ENCODE results near the gene CACNB1.

Gene CACNB1

DNA sequence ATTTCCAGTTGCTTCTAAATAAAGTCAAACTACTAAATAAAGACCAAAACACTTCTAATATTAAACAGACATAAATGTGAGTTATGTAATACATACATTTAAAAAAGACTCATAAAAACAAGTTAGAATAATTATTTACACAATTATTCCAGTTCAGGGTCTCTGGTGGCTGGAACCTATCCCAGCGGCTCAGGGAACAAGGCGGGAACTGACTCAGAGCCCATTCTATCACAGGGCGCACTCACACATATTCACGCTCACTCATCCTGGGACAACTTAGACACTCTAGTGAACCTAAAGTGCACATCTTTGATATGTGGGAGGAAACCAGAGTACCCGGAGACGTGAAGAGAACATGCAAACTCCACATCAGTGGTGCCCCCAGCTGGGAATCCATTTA, 71.0 kb downstream of the CACNB1 start:
- H3K9me3 ChIP-seq = no peaks in the 10 kb centered on the region
- no peak for DNase-seq
- TF ChIP-seq, protein P1, sequence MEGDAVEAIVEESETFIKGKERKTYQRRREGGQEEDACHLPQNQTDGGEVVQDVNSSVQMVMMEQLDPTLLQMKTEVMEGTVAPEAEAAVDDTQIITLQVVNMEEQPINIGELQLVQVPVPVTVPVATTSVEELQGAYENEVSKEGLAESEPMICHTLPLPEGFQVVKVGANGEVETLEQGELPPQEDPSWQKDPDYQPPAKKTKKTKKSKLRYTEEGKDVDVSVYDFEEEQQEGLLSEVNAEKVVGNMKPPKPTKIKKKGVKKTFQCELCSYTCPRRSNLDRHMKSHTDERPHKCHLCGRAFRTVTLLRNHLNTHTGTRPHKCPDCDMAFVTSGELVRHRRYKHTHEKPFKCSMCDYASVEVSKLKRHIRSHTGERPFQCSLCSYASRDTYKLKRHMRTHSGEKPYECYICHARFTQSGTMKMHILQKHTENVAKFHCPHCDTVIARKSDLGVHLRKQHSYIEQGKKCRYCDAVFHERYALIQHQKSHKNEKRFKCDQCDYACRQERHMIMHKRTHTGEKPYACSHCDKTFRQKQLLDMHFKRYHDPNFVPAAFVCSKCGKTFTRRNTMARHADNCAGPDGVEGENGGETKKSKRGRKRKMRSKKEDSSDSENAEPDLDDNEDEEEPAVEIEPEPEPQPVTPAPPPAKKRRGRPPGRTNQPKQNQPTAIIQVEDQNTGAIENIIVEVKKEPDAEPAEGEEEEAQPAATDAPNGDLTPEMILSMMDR (IDR thresholded peaks at IDR 0.05; ENCODE audit: low read depth, low read length) = no peak
- no peaks in the 10 kb centered on the region for H3K36me3 ChIP-seq
- H3K4me3 ChIP-seq (ENCODE audit: low read depth, low read length) = no peak overlapping the region
- no peaks in the 10 kb centered on the region for H3K27me3 ChIP-seq
- no peaks in the 10 kb centered on the region for H3K4me1 ChIP-seq

DNA sequence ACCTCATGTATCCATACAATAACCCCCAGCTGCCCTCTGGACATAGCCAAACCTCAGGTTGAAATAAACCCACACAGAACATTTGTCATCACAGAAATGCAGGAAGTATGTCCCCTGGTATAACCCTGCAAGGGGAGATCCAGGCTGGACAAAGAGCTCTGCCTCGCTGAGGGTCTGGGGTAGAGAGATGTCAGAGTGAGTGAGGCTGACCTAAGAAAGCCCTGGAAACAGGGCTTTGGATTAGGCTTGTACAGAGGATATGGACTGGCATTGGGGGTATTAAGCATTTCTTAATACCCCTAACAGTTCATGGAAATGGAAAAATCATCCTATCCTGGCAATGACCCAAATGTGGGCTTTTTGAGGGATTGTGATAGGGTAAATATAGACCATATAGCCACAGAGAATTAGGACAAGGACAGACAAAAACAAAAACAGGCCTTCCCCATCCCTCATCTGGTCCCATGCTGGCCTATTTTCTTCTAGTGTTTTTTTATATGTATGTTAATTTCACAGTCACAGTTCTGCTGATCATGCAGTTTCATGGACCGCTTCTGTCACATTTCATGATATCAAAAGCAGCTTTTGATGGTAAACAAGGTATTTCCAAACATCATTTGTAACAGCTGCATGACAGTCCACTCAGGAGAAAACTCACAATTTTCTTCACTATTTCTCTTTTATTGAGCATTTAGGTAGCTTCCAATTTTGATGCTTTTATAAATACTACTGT, 72.2 kb downstream of the CACNB1 start:
- Histone ChIP-seq H3K4me3 (ENCODE audit: low read depth, low read length) (no peak overlapping the region), H3K27me3 (no peaks in the 10 kb centered on the region), H3K9me3 (no peaks in the 10 kb centered on the region), H3K4me1 (no peaks in the 10 kb centered on the region), H3K36me3 (no peaks in the 10 kb centered on the region)
- DNase-seq = no peak
- TF ChIP-seq, protein P1 (IDR thresholded peaks at IDR 0.05; ENCODE audit: low read depth, low read length) = no peak

DNA sequence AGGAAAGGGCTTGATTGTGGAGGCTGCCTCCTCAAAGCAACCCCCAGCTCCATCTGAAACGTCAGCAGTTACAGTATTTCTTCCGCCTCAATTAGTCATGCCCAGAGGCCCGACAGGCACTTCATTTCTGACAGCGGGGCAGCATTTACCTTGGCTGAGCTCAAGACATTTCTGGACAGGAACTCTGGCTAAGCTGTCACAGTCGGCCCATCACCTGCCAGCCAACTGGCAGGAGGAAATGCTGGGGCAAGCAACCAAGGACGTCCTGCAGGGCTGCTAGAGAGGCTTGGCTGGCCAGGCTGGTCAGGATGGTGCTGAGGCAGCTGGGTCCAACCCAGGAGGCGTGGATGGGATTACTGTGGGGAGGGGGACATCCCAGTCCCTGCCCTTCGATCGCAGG, 73.8 kb downstream of the CACNB1 start:
- TF ChIP-seq, protein P1 (IDR thresholded peaks at IDR 0.05; ENCODE audit: low read depth, low read length) = no peak
- H3K27me3 ChIP-seq = no peaks in the 10 kb centered on the region
- no peak for DNase-seq

More for the DNA sequence above, 73.8 kb downstream of the CACNB1 start:
- Histone ChIP-seq H3K4me1 (no peaks in the 10 kb centered on the region), H3K4me3 (ENCODE audit: low read depth, low read length) (no peak overlapping the region), H3K9me3 (no peaks in the 10 kb centered on the region), H3K36me3 (no peaks in the 10 kb centered on the region)

All from BE2C (cell line).